ENCODE measurements around the gene RBM33. TPM values are rescaled to one million over a fixed set of nuclear protein-coding genes. Genes with fewer than 3 reads are reported as not detected.

The RBM33 gene
- total and polyA plus RNA-seq, 2 donors = 23.5 to 58.5 TPM

DNA sequence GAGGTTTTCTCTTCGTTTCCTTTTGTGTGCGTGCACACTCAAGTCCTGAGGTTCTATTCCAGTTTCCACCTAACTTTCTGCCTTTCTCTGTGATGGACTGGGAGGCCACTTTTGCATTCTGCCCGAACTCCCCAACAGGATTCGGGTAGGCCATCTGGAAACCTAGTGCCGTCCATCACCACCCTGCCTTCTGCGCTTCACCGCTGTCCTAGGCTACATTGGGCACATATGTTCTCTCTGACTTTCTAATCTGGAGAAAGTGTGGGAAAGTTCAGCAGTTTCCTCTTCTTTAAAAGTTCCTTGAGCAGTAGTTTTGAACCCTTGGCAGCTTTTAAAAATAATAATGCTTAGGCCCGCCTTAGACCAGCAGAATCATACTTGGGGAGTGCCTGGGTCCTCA is 121.0 kb downstream of the RBM33 start:
- H3K27ac ChIP-seq (ENCODE audit: low read depth in 1 of 2, low read length in 1 of 2) = peak overlapping the region in 1 of 2 donors; percentile 99
- H3K27me3 ChIP-seq (ENCODE audit: control insufficient read depth in 2 of 2, insufficient read depth in 1 of 2, low read length in 1 of 2) = no peaks in the 10 kb centered on the region
- DNase-seq (ENCODE audit: low read depth in 6 of 9, low spot score in 9 of 9) = no peak
- no peak overlapping the region for H3K4me3 ChIP-seq (ENCODE audit: low read length in 2 of 2)
- H3K36me3 ChIP-seq (ENCODE audit: control insufficient read depth in 2 of 2, insufficient read depth in 2 of 2, low read length in 1 of 2) = peaks cover 27 to 64% of the 10 kb centered on the region in 2 donors
- no peaks in the 10 kb centered on the region for H3K9me3 ChIP-seq (ENCODE audit: control insufficient read depth in 2 of 2, insufficient read depth in 1 of 2, low read length in 1 of 2)
- H3K4me1 ChIP-seq (ENCODE audit: control insufficient read depth in 2 of 2, insufficient read depth in 2 of 2, low read length in 2 of 2) = peaks cover 46 to 73% of the 10 kb centered on the region in 2 donors
- WGBS = 85% methylated on average over 8 of the region's 8 CpGs

DNA sequence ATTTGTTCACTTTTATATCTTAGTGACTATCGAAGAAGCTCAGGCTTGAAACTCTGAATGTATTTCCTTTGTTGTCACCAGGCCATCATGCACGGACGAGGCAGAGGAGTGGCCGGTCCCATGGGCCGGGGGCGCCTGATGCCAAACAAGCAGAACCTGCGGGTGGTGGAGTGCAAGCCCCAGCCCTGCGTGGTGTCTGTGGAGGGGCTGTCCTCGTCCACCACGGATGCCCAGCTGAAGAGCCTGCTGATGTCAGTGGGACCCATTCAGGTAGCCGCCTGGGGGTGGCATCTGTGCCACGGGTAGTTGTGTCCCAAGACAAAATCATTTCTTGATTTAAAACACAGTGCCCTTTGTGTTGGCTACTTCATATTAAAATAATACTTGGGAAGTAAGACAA is 121.9 kb downstream of the RBM33 start:
- no peaks in the 10 kb centered on the region for H3K9me3 ChIP-seq (ENCODE audit: control insufficient read depth in 2 of 2, insufficient read depth in 1 of 2, low read length in 1 of 2)
- H3K27ac ChIP-seq (ENCODE audit: low read depth in 1 of 2, low read length in 1 of 2) = peak overlapping the region in 1 of 2 donors; percentile 99
- WGBS = 98% methylated on average over 12 of the region's 12 CpGs
- H3K27me3 ChIP-seq (ENCODE audit: control insufficient read depth in 2 of 2, insufficient read depth in 1 of 2, low read length in 1 of 2) = no peaks in the 10 kb centered on the region
- no peak for DNase-seq (ENCODE audit: low read depth in 6 of 9, low spot score in 9 of 9)
- H3K4me3 ChIP-seq (ENCODE audit: low read length in 2 of 2) = no peak overlapping the region
- peaks cover 43 to 65% of the 10 kb centered on the region in 2 donors for H3K4me1 ChIP-seq (ENCODE audit: control insufficient read depth in 2 of 2, insufficient read depth in 2 of 2, low read length in 2 of 2)
- H3K36me3 ChIP-seq (ENCODE audit: control insufficient read depth in 2 of 2, insufficient read depth in 2 of 2, low read length in 1 of 2) = peaks cover 34 to 74% of the 10 kb centered on the region in 2 donors

DNA sequence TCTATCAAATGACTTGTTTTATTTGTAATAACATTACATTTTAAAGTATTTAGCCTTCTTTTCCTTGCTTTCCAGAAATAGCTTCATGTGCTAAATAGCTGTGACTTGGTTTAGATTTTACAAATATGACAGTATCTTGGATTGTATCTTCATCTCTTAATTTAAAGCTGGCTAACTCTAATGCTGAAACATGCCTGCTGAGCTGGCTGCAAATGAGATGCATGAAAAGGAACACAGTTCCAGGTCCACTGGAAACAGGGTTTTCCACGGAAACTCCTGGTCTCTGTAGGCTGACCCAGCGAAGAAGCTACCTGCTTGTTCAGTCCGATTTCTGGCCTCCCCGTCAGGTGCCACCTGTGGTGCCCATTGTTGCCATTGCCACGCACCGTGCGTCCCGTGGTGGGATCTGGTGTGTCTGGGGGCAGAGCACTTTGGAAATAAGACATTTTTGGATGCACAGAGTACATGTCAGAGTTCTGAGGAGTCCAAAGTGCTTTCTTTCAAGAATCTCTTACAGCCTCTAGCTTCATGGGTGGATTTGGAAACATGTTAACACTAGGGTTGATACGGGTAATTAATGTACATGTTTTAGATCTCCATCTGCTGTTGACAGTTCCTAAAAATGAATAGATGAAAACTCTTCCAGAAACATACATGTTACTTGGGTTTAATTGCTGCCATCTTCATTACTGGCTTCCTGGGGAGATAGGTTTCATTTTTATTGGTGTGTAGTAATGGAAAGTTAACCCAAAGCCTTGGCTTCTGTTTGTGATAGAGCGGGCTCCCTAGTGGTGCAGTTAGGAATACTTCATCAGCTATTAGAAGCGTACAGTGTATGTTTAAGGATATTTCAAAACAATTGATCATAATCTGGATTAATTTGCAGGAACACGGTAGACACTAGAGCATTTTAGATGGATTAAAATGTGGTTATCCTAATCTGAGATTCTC is 122.8 kb downstream of the RBM33 start:
- H3K36me3 ChIP-seq (ENCODE audit: control insufficient read depth in 2 of 2, insufficient read depth in 2 of 2, low read length in 1 of 2) = peaks cover 41 to 79% of the 10 kb centered on the region in 2 donors
- no peak overlapping the region for H3K27ac ChIP-seq (ENCODE audit: low read depth in 1 of 2, low read length in 1 of 2)
- DNase-seq (ENCODE audit: low read depth in 6 of 9, low spot score in 9 of 9) = peak in 1 of 9 donors; percentile 43
- no peak overlapping the region for H3K4me3 ChIP-seq (ENCODE audit: low read length in 2 of 2)
- H3K27me3 ChIP-seq (ENCODE audit: control insufficient read depth in 2 of 2, insufficient read depth in 1 of 2, low read length in 1 of 2) = no peaks in the 10 kb centered on the region
- peaks cover 34 to 58% of the 10 kb centered on the region in 2 donors for H3K4me1 ChIP-seq (ENCODE audit: control insufficient read depth in 2 of 2, insufficient read depth in 2 of 2, low read length in 2 of 2)
- no peaks in the 10 kb centered on the region for H3K9me3 ChIP-seq (ENCODE audit: control insufficient read depth in 2 of 2, insufficient read depth in 1 of 2, low read length in 1 of 2)
- WGBS = 92% methylated on average over 12 of the region's 12 CpGs

DNA sequence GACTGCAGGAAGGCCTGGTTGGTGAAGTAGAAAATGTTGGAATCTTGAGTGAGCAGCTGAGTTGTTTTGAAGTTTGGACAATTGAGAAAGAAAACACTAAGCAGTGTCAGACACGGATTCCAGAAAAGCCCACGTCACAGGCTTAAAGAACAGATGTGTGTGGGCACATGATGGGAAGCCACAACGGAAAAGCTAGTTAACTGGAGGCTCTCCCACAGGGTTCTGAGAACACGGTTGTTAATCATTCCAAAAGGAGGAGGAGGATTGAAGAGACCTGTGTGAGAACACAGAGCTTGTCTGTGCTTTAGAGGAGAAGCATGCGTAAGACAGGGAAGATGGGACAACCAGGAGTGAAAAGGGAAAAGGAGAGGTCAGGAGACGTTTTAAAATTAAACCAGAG is 125.2 kb downstream of the RBM33 start:
- peaks cover 58 to 90% of the 10 kb centered on the region in 2 donors for H3K36me3 ChIP-seq (ENCODE audit: control insufficient read depth in 2 of 2, insufficient read depth in 2 of 2, low read length in 1 of 2)
- no peak overlapping the region for H3K27ac ChIP-seq (ENCODE audit: low read depth in 1 of 2, low read length in 1 of 2)
- WGBS = 98% methylated on average over 6 of the region's 6 CpGs
- no peak overlapping the region for H3K4me3 ChIP-seq (ENCODE audit: low read length in 2 of 2)
- H3K27me3 ChIP-seq (ENCODE audit: control insufficient read depth in 2 of 2, insufficient read depth in 1 of 2, low read length in 1 of 2) = no peaks in the 10 kb centered on the region
- DNase-seq (ENCODE audit: low read depth in 6 of 9, low spot score in 9 of 9) = no peak
- peaks cover 16 to 33% of the 10 kb centered on the region in 2 donors for H3K4me1 ChIP-seq (ENCODE audit: control insufficient read depth in 2 of 2, insufficient read depth in 2 of 2, low read length in 2 of 2)
- H3K9me3 ChIP-seq (ENCODE audit: control insufficient read depth in 2 of 2, insufficient read depth in 1 of 2, low read length in 1 of 2) = no peaks in the 10 kb centered on the region

DNA sequence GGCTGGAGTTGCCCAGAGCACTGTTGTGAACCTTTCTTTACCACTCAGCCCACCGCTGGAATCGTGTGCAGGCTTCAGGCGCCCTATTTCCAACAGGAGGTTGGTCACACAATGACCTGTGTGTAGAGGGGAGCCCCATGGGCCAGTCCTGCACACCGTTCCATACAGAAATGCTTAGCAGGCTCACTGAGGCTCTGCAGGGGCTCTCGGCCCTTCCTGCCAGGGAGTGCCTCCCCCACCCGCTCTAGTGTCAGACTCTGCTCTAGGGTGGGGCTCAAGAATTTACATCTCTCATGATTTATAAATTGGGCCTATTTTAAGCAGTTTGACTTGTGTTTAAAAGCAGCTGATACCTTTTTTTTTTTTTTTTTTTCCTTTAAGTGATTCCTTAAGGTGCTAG is 125.8 kb downstream of the RBM33 start:
- H3K4me3 ChIP-seq (ENCODE audit: low read length in 2 of 2) = no peak overlapping the region
- no peaks in the 10 kb centered on the region for H3K27me3 ChIP-seq (ENCODE audit: control insufficient read depth in 2 of 2, insufficient read depth in 1 of 2, low read length in 1 of 2)
- H3K9me3 ChIP-seq (ENCODE audit: control insufficient read depth in 2 of 2, insufficient read depth in 1 of 2, low read length in 1 of 2) = no peaks in the 10 kb centered on the region
- H3K36me3 ChIP-seq (ENCODE audit: control insufficient read depth in 2 of 2, insufficient read depth in 2 of 2, low read length in 1 of 2) = peaks cover 63 to 90% of the 10 kb centered on the region in 2 donors
- no peak overlapping the region for H3K27ac ChIP-seq (ENCODE audit: low read depth in 1 of 2, low read length in 1 of 2)
- H3K4me1 ChIP-seq (ENCODE audit: control insufficient read depth in 2 of 2, insufficient read depth in 2 of 2, low read length in 2 of 2) = peaks cover 15 to 28% of the 10 kb centered on the region in 2 donors
- DNase-seq (ENCODE audit: low read depth in 6 of 9, low spot score in 9 of 9) = no peak
- WGBS = 97% methylated on average over 6 of the region's 6 CpGs

DNA sequence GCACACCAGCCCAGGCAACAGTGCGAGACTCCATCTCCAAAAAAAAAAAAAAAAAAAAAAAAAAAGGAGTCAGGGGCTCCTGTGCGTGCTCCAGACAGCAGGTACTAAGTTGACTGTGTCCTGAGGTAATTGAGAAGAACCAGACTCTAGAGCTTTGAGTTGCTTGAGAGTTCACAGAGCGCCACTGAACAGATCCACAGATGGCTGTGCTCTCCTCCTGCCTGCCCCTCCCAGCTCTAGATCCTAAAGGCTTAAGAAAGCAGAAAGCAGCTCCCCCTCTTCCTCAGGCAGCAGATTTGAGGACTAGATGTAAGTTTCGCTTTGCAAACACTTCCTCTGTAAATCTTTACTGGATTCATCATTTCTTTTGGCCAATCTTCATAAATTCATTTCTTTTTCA is 129.1 kb downstream of the RBM33 start:
- no peaks in the 10 kb centered on the region for H3K27me3 ChIP-seq (ENCODE audit: control insufficient read depth in 2 of 2, insufficient read depth in 1 of 2, low read length in 1 of 2)
- no peak overlapping the region for H3K4me3 ChIP-seq (ENCODE audit: low read length in 2 of 2)
- whole genome bisulfite sequencing = over 99% methylated on average over 4 of the region's 4 CpGs
- no peaks in the 10 kb centered on the region for H3K4me1 ChIP-seq (ENCODE audit: control insufficient read depth in 2 of 2, insufficient read depth in 2 of 2, low read length in 2 of 2)
- peaks cover 79 to 93% of the 10 kb centered on the region in 2 donors for H3K36me3 ChIP-seq (ENCODE audit: control insufficient read depth in 2 of 2, insufficient read depth in 2 of 2, low read length in 1 of 2)
- DNase-seq (ENCODE audit: low read depth in 6 of 9, low spot score in 9 of 9) = no peak
- H3K27ac ChIP-seq (ENCODE audit: low read depth in 1 of 2, low read length in 1 of 2) = no peak overlapping the region
- no peaks in the 10 kb centered on the region for H3K9me3 ChIP-seq (ENCODE audit: control insufficient read depth in 2 of 2, insufficient read depth in 1 of 2, low read length in 1 of 2)

DNA sequence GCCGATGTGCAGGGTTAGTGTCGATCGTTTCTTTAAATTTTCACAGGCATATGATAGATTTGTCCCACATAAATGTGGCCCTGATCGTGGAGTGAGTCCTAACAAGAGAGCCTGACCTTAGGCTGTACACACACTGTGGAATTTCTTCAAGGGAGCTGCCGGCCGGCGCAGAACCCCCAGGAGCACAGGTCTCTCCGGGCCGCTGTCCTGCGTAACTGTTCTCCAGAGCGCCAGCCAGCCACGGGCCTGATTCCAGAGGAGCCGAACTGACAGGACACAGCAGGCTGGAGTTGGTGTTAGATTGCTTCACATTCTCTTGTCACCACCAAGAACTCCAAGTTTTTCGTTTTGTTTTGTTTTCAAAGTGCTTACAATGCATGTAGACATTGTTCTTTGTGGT is 130.5 kb downstream of the RBM33 start:
- H3K4me1 ChIP-seq (ENCODE audit: control insufficient read depth in 2 of 2, insufficient read depth in 2 of 2, low read length in 2 of 2) = no peaks in the 10 kb centered on the region
- H3K27ac ChIP-seq (ENCODE audit: low read depth in 1 of 2, low read length in 1 of 2) = no peak overlapping the region
- no peaks in the 10 kb centered on the region for H3K9me3 ChIP-seq (ENCODE audit: control insufficient read depth in 2 of 2, insufficient read depth in 1 of 2, low read length in 1 of 2)
- DNase-seq (ENCODE audit: low read depth in 6 of 9, low spot score in 9 of 9) = no peak
- H3K36me3 ChIP-seq (ENCODE audit: control insufficient read depth in 2 of 2, insufficient read depth in 2 of 2, low read length in 1 of 2) = peaks cover 77 to 90% of the 10 kb centered on the region in 2 donors
- no peaks in the 10 kb centered on the region for H3K27me3 ChIP-seq (ENCODE audit: control insufficient read depth in 2 of 2, insufficient read depth in 1 of 2, low read length in 1 of 2)
- no peak overlapping the region for H3K4me3 ChIP-seq (ENCODE audit: low read length in 2 of 2)
- WGBS = 94% methylated on average over 14 of the region's 14 CpGs

DNA sequence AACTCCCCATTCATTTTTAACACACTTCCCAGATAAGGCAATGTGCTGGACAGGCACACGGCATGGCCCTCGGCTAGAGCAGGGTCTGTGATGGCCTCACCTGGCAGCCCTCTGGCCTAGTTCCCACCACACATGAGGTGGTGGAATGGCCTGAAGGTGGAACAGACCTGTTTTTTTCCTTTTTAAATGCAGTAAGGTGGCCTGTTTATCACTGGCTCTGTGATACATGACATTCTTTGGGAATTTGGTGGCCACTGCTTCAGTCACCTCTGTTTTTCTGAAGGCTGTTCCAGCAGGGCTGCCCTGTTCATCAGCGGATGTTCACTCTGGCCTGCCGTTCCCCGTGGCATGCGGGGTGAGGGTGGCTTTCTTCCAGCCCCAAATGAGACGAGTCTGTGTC is 131.2 kb downstream of the RBM33 start:
- no peak overlapping the region for H3K27ac ChIP-seq (ENCODE audit: low read depth in 1 of 2, low read length in 1 of 2)
- H3K27me3 ChIP-seq (ENCODE audit: control insufficient read depth in 2 of 2, insufficient read depth in 1 of 2, low read length in 1 of 2) = no peaks in the 10 kb centered on the region
- DNase-seq (ENCODE audit: low read depth in 6 of 9, low spot score in 9 of 9) = no peak
- WGBS = 98% methylated on average over 7 of the region's 7 CpGs
- no peaks in the 10 kb centered on the region for H3K4me1 ChIP-seq (ENCODE audit: control insufficient read depth in 2 of 2, insufficient read depth in 2 of 2, low read length in 2 of 2)
- H3K9me3 ChIP-seq (ENCODE audit: control insufficient read depth in 2 of 2, insufficient read depth in 1 of 2, low read length in 1 of 2) = no peaks in the 10 kb centered on the region
- no peak overlapping the region for H3K4me3 ChIP-seq (ENCODE audit: low read length in 2 of 2)
- H3K36me3 ChIP-seq (ENCODE audit: control insufficient read depth in 2 of 2, insufficient read depth in 2 of 2, low read length in 1 of 2) = peaks cover 77 to 90% of the 10 kb centered on the region in 2 donors

DNA sequence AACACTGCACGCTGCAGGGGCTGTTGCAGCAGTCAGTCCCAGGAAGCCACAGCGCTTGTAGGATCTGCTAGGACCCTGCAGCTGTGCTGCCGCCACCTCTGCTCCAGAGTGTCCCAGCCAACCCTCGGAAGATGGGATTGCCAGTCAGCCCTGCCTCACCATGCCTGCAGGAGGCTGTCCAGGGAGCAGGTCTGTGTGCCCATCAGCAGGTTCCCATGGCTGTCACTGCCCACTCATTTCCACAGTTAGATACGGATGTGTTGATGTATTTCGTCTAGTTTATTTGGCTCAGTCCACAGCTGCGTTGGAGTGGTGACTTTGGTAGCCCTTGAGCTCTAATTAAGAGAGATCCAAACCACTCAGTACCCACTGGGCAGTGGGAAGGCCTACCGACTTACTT is 132.1 kb downstream of the RBM33 start:
- Histone ChIP-seq H3K27ac (ENCODE audit: low read depth in 1 of 2, low read length in 1 of 2) (no peak overlapping the region), H3K27me3 (ENCODE audit: control insufficient read depth in 2 of 2, insufficient read depth in 1 of 2, low read length in 1 of 2) (no peaks in the 10 kb centered on the region), H3K9me3 (ENCODE audit: control insufficient read depth in 2 of 2, insufficient read depth in 1 of 2, low read length in 1 of 2) (no peaks in the 10 kb centered on the region), H3K4me3 (ENCODE audit: low read length in 2 of 2) (no peak overlapping the region), H3K36me3 (ENCODE audit: control insufficient read depth in 2 of 2, insufficient read depth in 2 of 2, low read length in 1 of 2) (peaks cover 81 to 89% of the 10 kb centered on the region in 2 donors), H3K4me1 (ENCODE audit: control insufficient read depth in 2 of 2, insufficient read depth in 2 of 2, low read length in 2 of 2) (no peaks in the 10 kb centered on the region)
- DNase-seq (ENCODE audit: low read depth in 6 of 9, low spot score in 9 of 9) = no peak
- 95% methylated on average over 8 of the region's 8 CpGs for WGBS
